ENCODE data around the gene BNIP1. TPM values are rescaled to one million over a fixed set of nuclear protein-coding genes. Genes with fewer than 3 reads are reported as not detected.

BNIP1 gene
- polyA plus RNA-seq, 3 donors: 9.2 to 13.6 (median 9.8) TPM

- Histone ChIP-seq H4K20me1 (ENCODE audit: insufficient read depth, low read length) (peaks cover 7% of the 10 kb centered on the region), H3K4me1 (ENCODE audit: control insufficient read depth in 1 of 2, insufficient read depth in 2 of 2, low read length in 2 of 2) (no peaks in the 10 kb centered on the region), H3K4me2 (replicated peaks; ENCODE audit: extremely low read depth, low read length, poor library complexity, severe bottlenecking) (no peak overlapping the region), H3K27ac (ENCODE audit: low read depth in 1 of 2, low read length in 2 of 2) (no peak overlapping the region), H3K9ac (ENCODE audit: insufficient read depth, low read length, poor library complexity, severe bottlenecking) (no peak overlapping the region), H3K9me3 (replicated peaks in 1 of 2; ENCODE audit: control insufficient read depth in 1 of 2, insufficient read depth in 1 of 2, low read length in 2 of 2) (no peaks in the 10 kb centered on the region), H3K36me3 (replicated peaks in 1 of 2; ENCODE audit: control insufficient read depth in 1 of 2, insufficient read depth in 2 of 2, low read length in 2 of 2) (peaks cover 54 to 83% of the 10 kb centered on the region in 2 donors), H3K4me3 (replicated peaks in 1 of 3; ENCODE audit: low read depth in 2 of 3, low read length in 3 of 3) (no peak overlapping the region), H3K79me2 (ENCODE audit: insufficient read depth, low read length) (no peaks in the 10 kb centered on the region), H3K27me3 (ENCODE audit: control insufficient read depth in 2 of 2, insufficient read depth in 2 of 2, low read length in 2 of 2) (no peaks in the 10 kb centered on the region), H2AFZ (ENCODE audit: insufficient read depth, low read depth, low read length, poor library complexity, severe bottlenecking) (no peak overlapping the region)
- no peak for TF ChIP-seq CTCF (IDR thresholded peaks at IDR 0.05)
- intact Hi-C loops (cut with micrococcal nuclease): no loop called here
- Mint-ChIP-seq H3K4me3 (no peak overlapping the region), H3K27me3 (ENCODE audit: low read depth in 3 of 3) (no peaks in the 10 kb centered on the region), H3K4me1 (no peaks in the 10 kb centered on the region), H3K9me3 (peaks cover 0 to 7% (median 4%) of the 10 kb centered on the region in 7 donors), H3K36me3 (peaks cover 63 to 84% of the 10 kb centered on the region in 2 donors), H3K27ac (no peak overlapping the region)
- DNase-seq: no peak
- no CpG with 5 or more reads among the region's 1 CpG for WGBS (ENCODE audit: insufficient coverage)
Observed at GRCh38 chr5:173114536-173114935, 29.8 kb upstream of the BNIP1 start.

GRCh38 chr5:173119719-173120118 is 24.6 kb upstream of the BNIP1 start:
- H3K4me2 ChIP-seq (replicated peaks; ENCODE audit: extremely low read depth, low read length, poor library complexity, severe bottlenecking): no peak overlapping the region
- no CpG with 5 or more reads among the region's 1 CpG for WGBS (ENCODE audit: insufficient coverage)
- no peak overlapping the region for H3K4me3 ChIP-seq (replicated peaks in 1 of 3; ENCODE audit: low read depth in 2 of 3, low read length in 3 of 3)
- no peak for TF ChIP-seq CTCF (IDR thresholded peaks at IDR 0.05)
- no peak overlapping the region for H3K4me3 Mint-ChIP-seq
- no peak overlapping the region for H3K27ac ChIP-seq (ENCODE audit: low read depth in 1 of 2, low read length in 2 of 2)
- no peaks in the 10 kb centered on the region for H3K9me3 ChIP-seq (replicated peaks in 1 of 2; ENCODE audit: control insufficient read depth in 1 of 2, insufficient read depth in 1 of 2, low read length in 2 of 2)
- no peaks in the 10 kb centered on the region for H3K27me3 Mint-ChIP-seq (ENCODE audit: low read depth in 3 of 3)
- H3K27ac Mint-ChIP-seq: no peak overlapping the region
- peaks cover 0 to 12% (median 8%) of the 10 kb centered on the region in 7 donors for H3K9me3 Mint-ChIP-seq
- no peaks in the 10 kb centered on the region for H3K27me3 ChIP-seq (ENCODE audit: control insufficient read depth in 2 of 2, insufficient read depth in 2 of 2, low read length in 2 of 2)
- H3K9ac ChIP-seq (ENCODE audit: insufficient read depth, low read length, poor library complexity, severe bottlenecking): no peak overlapping the region
- H3K4me1 ChIP-seq (ENCODE audit: control insufficient read depth in 1 of 2, insufficient read depth in 2 of 2, low read length in 2 of 2): no peaks in the 10 kb centered on the region
- peaks cover 23% of the 10 kb centered on the region for H4K20me1 ChIP-seq (ENCODE audit: insufficient read depth, low read length)
- peaks cover 38 to 65% of the 10 kb centered on the region in 2 donors for H3K36me3 ChIP-seq (replicated peaks in 1 of 2; ENCODE audit: control insufficient read depth in 1 of 2, insufficient read depth in 2 of 2, low read length in 2 of 2)
- no peak overlapping the region for H2AFZ ChIP-seq (ENCODE audit: insufficient read depth, low read depth, low read length, poor library complexity, severe bottlenecking)
- no peaks in the 10 kb centered on the region for H3K79me2 ChIP-seq (ENCODE audit: insufficient read depth, low read length)
- H3K36me3 Mint-ChIP-seq: peaks cover 55 to 70% of the 10 kb centered on the region in 2 donors
- DNase-seq: no peak
- intact Hi-C loops (cut with micrococcal nuclease): no loop called here
- H3K4me1 Mint-ChIP-seq: no peaks in the 10 kb centered on the region

Measured in CD14-positive monocyte (primary cell).